Measurements from ENCODE around the gene CD180.

CD180 gene

GRCh38 chr5:67196537-67197059 is at the start of gene CD180:
Gene CD180, minus strand, starts transcription at chr5:67196799. Its CDS starts 158 bp downstream, at chr5:67196641.
- no peak for DNase-seq

DNA sequence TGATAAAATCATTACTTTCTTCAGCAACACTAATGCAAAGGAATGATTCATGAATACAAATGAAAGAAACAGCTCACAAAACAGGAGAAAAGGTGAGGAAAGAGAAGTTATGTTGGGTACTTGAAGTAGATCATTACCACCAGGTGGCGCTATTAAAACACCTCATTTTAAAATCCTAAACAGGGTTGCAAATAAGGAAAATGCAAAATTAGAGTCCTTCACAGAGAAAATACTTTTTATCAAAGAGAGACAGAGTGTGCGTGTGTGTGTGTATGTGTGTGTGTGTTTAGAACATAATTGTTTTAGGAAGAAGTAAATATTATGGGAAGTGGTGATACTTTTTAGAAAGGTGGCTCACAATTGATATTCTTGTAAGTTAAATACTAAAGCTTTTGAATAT is 49.5 kb upstream of the CD180 start:
- DNase-seq = peak; percentile 58

- no peak for DNase-seq
Observed at GRCh38 chr5:67245259-67245846, 48.8 kb upstream of the CD180 start.

DNA sequence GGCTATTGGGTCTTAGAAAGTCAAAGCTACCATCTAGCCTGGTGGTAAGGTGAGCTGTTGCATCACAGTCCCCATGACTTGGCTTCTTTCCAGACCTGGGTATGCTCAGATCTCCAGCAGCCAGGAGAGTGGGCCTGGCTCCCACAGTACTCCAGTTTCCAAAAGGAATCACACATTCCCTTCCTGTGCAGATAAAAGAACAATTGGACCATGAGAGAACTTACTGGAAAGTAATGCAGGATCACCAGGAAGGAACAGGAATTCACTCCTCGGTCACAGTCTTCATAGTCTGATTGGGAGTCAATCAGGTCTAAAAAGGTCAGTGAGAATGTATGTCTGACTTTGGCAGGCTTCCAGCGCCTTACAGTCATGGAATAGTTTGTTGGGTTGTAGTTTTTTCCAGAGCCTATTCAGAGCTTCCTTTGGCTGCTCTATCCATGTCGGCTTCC is 47.8 kb upstream of the CD180 start:
- no peak for DNase-seq

DNA sequence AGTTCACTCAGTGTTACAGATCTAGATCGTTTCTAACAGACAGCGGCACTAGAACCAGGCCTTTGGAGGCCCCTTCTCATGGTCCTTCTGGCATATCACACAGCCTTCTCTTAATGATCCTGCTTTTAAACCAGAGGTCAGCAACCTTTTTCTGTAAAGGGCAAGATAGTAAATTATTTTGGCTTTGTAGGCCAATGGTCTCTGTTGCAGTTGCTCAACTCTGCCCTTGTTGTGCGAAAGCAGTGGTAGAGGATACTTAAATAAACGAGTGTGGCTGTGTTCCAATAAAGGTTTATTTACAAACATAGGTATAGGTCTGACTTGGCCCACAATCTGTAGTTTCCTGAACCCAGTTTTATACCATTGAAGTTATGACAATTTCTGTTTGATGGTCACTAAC is 47.3 kb upstream of the CD180 start:
- no peak for DNase-seq

DNA sequence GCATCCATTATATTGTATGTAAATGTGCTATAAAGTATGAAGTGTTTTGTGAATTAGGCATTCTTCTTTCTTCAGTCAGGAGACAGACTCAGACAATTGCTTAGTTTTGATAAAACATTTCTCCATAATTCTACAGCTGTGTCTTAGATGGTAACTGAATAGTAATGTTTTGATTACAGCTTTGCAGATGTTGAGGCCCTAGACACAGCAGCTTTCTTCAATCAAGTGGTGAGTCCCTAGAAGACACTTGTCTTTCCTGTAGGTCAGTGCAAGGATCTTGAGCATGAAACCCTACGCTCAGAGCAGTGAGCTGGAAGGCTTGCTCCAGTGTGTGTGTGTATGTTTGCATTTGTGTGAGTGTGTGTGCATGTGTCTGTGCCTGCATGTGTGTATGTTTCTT is 46.8 kb upstream of the CD180 start:
- DNase-seq = no peak

DNA sequence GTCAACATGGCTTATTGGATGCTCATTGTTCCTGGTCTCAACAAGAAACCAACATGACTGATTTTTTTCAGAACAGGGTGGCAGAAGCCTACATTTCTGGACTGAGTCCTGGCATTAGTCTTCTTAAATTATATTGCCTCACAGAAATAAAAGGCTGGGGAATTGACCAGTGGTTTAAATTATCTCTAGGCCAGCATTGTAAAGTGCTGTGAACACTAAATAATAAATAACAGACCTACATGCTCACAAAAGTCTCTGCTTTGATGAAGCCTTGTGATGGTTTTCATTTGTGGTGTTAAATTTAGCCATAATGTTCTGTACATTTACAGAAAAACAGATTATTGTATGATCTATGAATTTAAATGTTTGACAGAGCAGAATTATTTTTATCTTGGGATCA is 44.7 kb upstream of the CD180 start:
- no peak for DNase-seq

DNA sequence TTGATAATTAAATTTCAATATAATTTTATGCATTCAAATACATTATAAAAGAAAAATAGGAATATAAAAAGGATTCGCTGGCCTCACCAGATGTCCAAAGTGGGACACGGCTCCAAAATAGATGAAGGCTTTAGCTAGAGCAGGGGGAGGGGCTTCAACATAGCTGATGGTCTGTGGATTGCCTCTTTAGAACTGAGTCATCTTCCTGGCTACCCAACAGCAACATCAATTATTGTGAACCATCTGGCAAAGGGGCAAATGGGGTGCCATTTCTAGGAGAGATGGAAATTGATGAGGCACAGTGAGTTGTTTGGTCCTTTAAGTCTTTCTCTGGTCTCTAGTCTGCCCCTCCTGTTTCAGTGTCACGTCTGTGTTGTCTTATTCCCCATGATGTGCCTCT is 44.2 kb upstream of the CD180 start:
- peak; percentile 4 for DNase-seq

- no peak for DNase-seq
Observed at GRCh38 chr5:67240065-67240464, 43.5 kb upstream of the CD180 start.

DNA sequence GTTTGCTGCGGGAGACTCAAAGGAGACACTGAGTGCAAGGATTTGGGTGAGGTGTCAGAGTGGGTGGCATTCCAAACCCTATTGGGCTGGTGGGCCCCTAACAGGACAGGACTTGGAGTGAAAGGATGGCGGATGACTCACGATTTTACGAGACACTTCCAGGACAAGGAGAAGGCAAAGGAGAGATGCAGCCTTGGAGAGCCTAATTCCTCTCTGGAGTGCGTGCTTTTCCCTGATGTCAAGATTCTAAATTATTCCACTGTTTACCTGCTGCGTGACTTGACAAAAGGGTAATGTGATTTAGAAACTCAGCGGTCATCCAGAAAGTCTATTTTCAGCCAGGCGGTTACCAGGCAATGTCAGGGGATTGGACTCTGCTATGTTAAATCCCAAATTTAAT is 41.6 kb upstream of the CD180 start:
- DNase-seq = peak; percentile 75

- no peak for DNase-seq
Observed at GRCh38 chr5:67235399-67236110, 39.0 kb upstream of the CD180 start.

DNA sequence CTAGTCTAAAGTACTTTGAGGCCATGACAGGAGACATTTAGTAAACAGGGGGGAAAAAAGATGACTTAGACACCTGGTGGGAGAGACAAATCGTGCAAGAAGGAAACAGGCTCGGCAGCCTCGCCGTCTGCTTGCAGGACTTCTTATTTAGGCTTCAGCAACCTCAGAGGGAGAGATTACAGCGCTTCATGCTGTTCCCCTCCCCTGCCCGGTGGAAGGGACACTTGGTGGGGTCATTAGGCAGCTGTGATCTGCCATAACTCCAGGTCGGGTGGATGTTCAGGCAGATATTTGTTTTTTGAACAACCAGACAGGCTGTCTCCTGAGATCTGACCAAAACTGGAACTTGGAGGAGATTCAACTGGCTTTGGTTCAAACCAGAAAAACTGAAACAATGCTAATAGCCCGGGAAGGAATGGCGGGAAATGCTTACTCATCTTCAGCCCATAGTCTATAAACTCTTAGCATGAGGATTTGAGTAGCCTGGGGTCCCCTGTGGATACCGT is 38.1 kb upstream of the CD180 start:
- DNase-seq = peak; percentile 80

GRCh38 chr5:67233075-67233474 is 36.5 kb upstream of the CD180 start:
- peak; percentile 35 for DNase-seq

- DNase-seq = no peak
Observed at GRCh38 chr5:67223211-67223610, 26.6 kb upstream of the CD180 start.

- no peak for DNase-seq
Observed at GRCh38 chr5:67222243-67223025, 25.8 kb upstream of the CD180 start.

DNA sequence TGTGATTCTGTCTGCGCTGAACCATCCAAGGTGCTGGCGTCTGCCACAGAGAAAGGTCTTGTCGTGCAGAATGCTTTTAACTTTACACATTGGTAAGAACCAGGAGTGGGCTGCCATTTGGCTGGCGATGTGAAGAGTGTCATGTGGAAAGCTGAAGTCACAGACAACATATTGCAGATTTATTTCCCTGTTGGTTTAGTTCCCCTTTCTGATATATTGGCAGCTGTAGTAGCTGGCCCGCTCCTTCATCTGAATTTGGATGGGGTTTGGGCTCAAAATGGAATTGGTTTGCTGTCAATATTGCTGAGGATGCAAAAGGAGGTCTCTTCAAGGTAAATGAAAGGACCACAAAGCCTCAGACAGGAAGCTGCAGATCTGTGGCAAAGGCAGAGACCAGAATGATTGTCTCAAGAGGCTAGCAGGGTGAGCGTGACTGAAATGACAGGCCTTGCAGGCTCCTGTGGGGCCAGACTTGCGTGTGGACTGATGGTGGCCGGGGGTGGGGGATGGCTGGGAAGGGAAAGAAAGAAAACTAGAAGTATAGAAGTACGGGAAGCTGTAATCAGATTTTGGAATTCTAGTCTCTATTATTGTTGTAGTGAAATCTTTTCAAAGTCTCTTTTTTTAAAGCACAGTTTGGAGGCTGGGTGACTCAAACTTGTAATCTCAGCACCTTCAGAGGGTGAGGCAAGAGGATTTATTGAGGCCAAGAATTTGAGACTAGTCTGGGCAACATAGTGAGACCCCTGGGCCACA is 25.1 kb upstream of the CD180 start:
- no peak for DNase-seq

DNA sequence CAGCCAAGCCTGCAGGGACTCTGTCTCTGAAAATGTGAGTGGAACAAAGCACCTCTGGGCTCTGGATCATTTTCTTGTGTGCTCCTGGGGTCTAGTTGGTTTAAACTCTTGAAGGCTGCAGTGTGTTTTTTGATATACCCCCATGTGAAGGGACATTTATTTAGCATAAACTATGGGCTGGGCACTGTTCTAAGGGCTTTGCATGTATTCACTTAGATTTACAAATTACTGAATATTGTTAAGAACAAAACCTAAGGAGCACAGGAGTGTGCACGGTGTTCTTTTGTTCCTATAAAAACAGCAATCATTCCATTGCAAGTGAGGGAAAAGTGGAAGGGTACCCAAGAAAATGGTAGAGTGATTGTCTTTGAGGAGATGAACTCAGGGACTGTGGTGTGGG is 20.0 kb upstream of the CD180 start:
- DNase-seq = no peak

DNA sequence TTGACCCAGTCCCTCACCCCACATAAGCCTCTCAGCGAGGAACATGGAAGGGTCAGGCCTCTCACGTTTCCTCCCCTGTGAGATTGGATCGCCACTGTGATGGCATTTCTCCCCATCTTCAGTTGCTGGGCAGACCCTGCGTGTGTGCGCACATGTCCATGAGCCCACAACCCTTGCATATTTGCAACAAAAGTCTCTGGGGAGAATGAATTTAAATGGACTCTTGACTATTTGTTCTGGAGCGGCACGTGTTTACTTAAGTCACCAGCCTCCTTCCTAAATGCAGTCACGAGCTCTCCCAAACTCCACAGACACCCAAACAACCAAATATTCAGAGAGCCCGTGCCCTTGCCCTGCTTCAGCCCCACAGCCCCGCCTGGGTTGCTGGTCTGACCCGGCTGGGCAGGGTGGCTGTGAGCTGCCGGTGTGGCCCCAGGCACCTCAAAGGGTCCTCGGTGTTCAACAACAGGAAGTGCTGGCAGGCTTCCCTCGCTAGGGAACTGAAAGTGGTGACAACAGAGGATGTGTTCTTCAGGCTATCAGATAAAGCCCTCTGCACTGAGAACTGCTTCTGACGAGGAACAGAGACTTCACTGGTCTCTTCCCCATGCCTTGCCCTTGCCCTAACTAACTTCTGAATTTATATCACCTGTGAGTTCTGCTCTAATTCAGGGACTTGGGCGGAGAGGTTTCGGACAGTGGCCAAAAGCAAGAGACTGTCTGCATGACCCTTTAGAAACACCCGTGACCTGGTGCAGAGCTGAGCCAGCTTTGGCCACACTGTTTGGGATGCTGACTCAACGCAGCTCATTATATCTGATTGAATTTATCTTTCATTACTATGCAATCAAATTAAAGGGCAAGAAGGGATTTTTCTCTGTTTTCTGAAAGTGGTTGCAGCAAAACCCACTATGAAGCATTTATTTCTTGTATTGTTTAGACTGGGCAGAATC is 19.2 kb upstream of the CD180 start:
- peak; percentile 51 for DNase-seq

DNA sequence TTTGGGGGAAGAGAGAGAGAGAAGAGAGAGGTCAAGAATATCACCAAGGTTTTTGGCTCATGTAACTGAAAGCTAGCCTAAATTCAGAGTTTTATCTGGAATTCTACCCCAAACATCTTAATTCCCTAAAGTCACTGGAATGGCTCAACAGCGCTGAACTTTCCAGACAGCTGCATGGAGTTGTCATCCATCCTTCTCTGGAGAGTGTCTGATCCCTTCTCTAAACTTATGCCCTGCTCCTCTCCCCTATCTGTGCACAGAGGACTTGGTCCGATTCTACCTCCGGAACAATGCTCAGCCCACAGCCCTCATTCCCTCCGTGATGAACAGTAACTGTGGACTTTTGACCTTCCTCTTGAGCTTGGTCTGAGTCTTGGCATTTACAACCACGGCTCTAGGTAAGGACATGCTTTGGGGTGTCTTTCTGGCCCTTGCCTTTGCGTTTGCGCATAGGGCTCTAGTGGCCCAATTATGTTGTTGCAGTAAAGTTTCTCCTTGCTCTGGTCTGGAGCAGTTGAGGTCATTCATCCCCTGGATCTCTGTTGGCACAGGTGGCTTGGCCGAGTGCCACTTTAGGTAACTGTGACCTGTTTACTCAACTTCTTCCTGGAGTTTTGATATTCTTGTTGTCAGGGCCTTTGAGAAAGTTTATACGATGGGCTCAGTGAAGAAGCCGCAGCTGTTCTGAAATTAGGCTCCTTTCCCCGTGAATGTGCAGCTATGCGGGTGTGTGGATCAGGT is 18.3 kb upstream of the CD180 start:
- DNase-seq = no peak

- DNase-seq = no peak
Observed at GRCh38 chr5:67214036-67214435, 17.4 kb upstream of the CD180 start.

GRCh38 chr5:67211926-67212325 is 15.3 kb upstream of the CD180 start:
- DNase-seq = peak; percentile 79
